Subcutaneous adipose tissue (tissue), 4 donors: ENCODE data around the gene SBSN. TPM values are rescaled to one million over a fixed set of nuclear protein-coding genes. Genes with fewer than 3 reads are reported as not detected.

ENCODE experiments used
- CTCF ChIP-seq: fragments of 450-650 bp; IDR thresholded peaks from one replicate; pipeline ENCODE4 v1.5.1; 2016; ENCODE audit warnings: low read depth, mild to moderate bottlenecking, control low read depth, antibody characterized with exemption, moderate library complexity
- total RNA-seq, 4 donors: library from RNA; depleted of rRNA; stranded (reverse); fragments of >200 nt; gene quantifications; one replicate each; pipeline ENCODE4 v1.1.0, GENCODE V29; 2016

Gene SBSN
- total RNA-seq, 4 donors from 2014 or later = not detected

DNA sequence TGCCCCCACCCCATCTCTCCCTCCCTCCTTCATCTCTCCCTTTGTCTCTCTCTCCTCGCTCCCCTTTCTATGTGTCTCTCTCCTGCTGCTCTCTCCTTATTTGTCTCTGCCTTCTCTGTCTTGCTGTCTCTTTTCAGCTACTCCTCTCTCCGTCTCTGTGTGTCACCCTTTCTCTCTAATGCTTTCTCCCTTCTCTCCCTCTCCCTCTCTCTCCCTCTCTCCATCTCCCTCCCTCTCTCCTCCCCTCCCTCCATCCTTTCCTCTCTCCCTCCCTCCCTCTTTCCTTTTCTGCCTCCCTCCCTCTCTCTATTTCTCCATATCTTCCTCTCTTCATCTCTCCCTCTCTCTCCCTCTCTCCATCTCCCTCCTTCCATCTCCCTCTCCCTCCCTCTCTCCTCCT lies 34.7 kb upstream of the SBSN start:
- TF ChIP-seq CTCF = no peak

DNA sequence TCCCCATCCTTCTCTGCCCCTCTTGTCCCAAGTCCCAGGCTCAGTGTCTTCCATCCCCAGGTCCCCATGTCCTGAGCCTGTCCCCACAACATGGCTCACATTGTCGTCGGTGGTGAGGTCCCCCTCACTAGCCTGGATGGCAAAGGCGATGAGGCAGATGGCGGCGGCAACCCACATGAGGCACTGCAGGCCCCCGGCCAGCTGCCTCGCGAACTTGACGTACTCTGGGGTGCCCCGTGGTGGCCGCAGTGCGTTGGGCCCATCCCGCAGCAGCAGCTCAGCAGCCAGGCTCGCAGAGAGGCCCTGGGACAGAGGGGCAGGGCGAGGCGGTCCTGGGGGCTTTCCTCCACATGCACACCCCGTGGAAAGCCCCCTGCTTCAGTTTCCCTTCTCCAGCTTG lies 34.2 kb upstream of the SBSN start:
- no peak for TF ChIP-seq CTCF

- TF ChIP-seq CTCF = no peak
These were observed 33.3 kb upstream of the SBSN start for GRCh38 chr19:35561436-35561835.

GRCh38 chr19:35560677-35561076 lies 32.6 kb upstream of the SBSN start:
- no peak for TF ChIP-seq CTCF

- no peak for TF ChIP-seq CTCF
These were observed 32.2 kb upstream of the SBSN start for GRCh38 chr19:35560271-35560670.

DNA sequence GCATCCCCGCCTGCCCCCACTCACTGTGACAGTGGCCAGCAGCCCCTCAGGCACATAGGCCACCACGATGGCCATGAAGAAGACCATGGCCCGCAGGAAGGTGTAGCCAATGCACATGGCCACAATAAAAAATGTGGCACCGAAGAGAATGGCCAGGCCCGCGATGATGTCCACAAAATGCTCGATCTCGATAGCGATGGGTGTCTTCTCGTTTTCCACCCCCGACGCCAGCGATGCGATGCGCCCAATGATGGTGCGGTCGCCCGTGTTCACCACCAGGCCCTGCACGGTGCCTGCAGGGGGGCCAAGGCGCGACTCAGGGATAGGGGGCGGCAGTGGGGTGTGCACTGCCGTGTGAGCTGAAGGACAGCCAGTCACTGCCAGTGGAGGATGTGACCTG lies 31.7 kb upstream of the SBSN start:
- TF ChIP-seq CTCF = no peak

GRCh38 chr19:35559281-35559659 lies 31.2 kb upstream of the SBSN start:
- no peak for TF ChIP-seq CTCF
